ENCODE data around the gene PDE6B.

The PDE6B gene

DNA sequence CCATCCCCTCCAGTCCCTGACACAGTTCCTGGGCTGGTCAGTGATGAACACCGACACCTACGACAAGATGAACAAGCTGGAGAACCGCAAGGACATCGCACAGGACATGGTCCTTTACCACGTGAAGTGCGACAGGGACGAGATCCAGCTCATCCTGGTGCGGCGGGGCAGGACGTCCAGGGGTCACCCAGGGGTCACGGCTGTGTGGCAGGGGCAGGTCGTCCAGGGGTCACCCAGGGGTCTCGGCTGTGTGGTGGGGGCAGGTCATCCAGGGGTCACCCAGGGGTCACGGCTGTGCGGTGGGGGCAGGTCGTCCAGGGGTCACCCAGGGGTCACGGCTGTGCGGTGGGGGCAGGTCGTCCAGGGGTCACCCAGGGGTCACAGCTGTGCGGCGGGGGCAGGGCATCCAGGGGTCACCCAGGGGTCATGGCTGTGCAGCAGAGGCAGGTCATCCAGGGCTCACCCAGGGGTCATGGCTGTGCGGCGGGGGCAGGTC lies 32.0 kb downstream of the PDE6B start:
- no peak for DNase-seq (ENCODE audit: low spot score)
- in situ Hi-C loops (cut with MboI; ENCODE audit: low pct_unique_long_range_greater_than_20kb, low sequenced_read_pairs, unreplicated experiment), result no loop called here
- TF ChIP-seq, protein P1, sequence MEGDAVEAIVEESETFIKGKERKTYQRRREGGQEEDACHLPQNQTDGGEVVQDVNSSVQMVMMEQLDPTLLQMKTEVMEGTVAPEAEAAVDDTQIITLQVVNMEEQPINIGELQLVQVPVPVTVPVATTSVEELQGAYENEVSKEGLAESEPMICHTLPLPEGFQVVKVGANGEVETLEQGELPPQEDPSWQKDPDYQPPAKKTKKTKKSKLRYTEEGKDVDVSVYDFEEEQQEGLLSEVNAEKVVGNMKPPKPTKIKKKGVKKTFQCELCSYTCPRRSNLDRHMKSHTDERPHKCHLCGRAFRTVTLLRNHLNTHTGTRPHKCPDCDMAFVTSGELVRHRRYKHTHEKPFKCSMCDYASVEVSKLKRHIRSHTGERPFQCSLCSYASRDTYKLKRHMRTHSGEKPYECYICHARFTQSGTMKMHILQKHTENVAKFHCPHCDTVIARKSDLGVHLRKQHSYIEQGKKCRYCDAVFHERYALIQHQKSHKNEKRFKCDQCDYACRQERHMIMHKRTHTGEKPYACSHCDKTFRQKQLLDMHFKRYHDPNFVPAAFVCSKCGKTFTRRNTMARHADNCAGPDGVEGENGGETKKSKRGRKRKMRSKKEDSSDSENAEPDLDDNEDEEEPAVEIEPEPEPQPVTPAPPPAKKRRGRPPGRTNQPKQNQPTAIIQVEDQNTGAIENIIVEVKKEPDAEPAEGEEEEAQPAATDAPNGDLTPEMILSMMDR (IDR thresholded peaks at IDR 0.05; ENCODE audit: extremely low read depth, insufficient read depth, missing control alignments), result no peak

DNA sequence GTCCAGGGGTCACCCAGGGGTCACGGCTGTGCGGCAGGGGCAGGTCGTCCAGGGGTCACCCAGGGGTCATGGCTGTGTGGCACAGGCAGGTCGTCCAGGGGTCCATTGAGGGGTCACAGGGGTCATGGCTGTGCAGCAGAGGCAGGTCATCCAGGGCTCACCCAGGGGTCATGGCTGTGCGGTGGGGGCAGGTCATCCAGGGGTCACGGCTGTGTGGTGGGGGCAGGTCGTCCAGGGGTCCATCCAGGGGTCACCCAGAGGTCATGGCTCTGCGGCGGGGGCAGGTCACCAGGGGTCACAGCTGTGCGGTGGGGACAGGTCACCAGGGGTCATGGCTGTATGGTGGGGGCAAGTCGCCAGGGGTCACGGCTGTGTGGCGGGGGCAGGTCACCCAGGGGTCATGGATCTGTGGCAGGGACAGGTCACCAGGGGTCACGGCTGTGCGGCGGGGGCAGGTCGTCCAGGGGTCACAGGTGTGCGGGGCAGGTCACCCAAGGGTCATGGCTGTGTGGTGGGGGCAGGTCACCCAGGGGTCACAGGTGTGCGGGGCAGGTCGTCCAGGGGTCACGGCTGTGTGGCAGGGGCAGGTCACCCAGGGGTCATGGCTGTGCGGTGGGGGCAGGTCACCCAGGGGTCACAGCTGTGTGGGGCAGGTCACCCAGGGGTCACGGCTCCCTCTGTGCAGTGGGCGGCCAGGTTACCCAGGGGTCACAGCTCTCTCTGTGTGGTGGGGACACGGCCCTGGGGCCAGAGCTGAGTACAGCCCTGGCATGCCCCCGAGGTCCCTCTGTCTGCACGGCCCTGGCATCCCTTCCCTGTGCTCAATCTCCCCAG lies 32.7 kb downstream of the PDE6B start:
- in situ Hi-C loops (cut with MboI; ENCODE audit: low pct_unique_long_range_greater_than_20kb, low sequenced_read_pairs, unreplicated experiment), result no loop called here
- TF ChIP-seq, protein P1 (IDR thresholded peaks at IDR 0.05; ENCODE audit: extremely low read depth, insufficient read depth, missing control alignments), result no peak
- DNase-seq (ENCODE audit: low spot score), result no peak

DNA sequence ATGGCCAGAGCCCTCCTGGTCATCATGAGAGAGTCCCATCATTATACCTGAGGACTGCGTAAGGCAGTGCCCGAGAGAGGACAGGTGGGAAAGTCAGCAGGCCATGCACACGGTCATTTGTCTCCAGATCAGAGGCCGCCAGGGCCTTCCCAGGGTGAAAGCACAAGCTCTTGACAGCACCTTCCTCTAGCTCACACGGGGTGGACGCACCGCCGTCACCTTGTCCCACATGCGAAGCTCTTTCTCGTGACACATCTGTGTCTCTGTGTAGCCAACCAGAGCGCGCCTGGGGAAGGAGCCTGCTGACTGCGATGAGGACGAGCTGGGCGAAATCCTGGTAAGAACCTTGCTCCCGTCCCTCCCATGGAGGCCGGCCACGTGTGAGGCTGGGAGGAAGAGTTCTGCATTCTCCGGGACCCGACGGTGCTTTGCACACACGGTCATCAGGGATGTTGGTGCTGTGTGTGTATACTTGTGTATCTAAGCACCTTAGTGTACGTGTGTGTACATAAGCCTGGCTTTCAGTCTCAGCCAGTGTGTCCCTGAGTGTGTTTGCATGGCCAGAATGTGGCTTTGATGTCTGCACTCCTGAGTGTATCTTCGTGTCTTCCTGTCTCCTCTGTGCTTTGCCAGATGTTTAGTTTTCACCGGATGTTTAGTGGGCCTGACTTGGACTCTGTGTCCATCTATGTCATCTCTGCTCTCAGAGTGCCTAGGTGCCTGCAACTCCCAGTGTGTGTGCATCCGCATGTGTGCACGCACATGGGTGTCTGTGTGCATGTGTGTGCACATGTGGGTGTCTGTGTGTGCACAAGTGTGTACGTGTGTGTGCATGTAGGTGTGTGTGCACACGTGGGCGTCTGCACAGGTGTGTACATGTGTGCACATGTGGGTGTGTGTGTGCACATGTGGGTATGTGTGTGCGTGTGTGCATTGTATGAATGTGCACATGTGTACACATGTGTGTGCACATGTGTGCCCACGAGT lies 33.6 kb downstream of the PDE6B start:
- in situ Hi-C loops (cut with MboI; ENCODE audit: low pct_unique_long_range_greater_than_20kb, low sequenced_read_pairs, unreplicated experiment), result no loop called here

DNA sequence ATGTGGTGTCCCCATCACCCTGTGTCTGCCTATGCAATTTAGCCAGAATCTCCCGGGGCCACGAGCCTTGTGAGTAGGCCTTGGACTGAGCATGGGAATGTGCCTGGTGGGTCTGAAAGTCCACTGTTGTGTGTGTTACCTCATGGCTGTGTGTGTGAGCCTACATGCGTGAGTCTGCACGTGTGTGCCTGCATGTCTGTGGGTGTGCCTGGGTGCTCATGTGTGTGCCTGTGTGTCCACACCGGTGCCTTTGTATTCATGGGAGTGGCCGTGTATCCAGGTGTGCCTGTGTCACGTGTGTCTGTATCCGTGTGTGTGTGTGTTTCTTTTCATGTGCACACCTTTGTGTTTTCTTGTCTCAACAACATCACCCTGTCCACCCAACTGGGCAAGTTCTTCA lies 34.5 kb downstream of the PDE6B start:
- in situ Hi-C loops (cut with MboI; ENCODE audit: low pct_unique_long_range_greater_than_20kb, low sequenced_read_pairs, unreplicated experiment), result no loop called here
- no peak for DNase-seq (ENCODE audit: low spot score)
- TF ChIP-seq, protein P1 (IDR thresholded peaks at IDR 0.05; ENCODE audit: extremely low read depth, insufficient read depth, missing control alignments), result no peak

More for the DNA sequence above, 33.6 kb downstream of the PDE6B start:
- TF ChIP-seq, protein P1 (IDR thresholded peaks at IDR 0.05; ENCODE audit: extremely low read depth, insufficient read depth, missing control alignments), result no peak
- DNase-seq (ENCODE audit: low spot score), result no peak

DNA sequence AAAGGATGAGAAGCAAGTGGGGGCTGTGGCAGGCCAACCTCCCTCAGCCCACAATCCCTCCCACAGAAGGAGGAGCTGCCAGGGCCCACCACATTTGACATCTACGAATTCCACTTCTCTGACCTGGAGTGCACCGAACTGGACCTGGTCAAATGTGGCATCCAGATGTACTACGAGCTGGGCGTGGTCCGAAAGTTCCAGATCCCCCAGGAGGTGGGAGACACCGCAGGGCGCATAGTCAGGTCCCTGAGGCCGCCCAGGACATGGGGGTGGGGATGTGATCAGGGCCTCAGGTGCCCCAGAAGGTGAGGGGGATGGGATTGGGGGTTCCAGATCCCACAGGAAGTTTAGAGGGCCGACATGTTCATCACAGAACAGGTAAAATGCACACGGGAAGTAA lies 35.0 kb downstream of the PDE6B start:
- DNase-seq (ENCODE audit: low spot score), result no peak
- TF ChIP-seq, protein P1 (IDR thresholded peaks at IDR 0.05; ENCODE audit: extremely low read depth, insufficient read depth, missing control alignments), result no peak
- in situ Hi-C loops (cut with MboI; ENCODE audit: low pct_unique_long_range_greater_than_20kb, low sequenced_read_pairs, unreplicated experiment), result no loop called here

DNA sequence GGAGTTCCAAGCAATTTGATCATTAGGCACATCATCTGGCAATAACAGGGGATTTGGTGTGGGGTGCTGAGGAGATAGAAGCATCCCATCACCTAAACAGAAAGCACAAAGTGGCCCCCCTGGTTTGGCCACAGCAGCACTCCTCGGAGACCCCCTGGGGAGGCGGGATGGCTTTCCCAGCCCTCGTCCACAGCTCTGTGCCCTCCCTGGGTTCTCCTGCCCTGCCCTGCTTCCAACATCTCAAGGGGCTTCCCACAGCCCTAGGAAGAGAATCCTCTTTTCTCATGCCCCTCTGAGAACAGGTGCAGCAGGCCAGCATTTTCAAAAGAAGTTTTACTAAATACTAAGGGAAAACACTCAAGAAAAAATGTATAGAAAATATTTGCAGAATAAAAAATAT lies 35.9 kb downstream of the PDE6B start:
- in situ Hi-C loops (cut with MboI; ENCODE audit: low pct_unique_long_range_greater_than_20kb, low sequenced_read_pairs, unreplicated experiment), result no loop called here
- TF ChIP-seq, protein P1 (IDR thresholded peaks at IDR 0.05; ENCODE audit: extremely low read depth, insufficient read depth, missing control alignments), result no peak
- DNase-seq (ENCODE audit: low spot score), result no peak
